Astrocyte (in vitro differentiated cells and primary cell): ENCODE data around the gene CPPED1. TPM values are rescaled to one million over a fixed set of nuclear protein-coding genes. Genes with fewer than 3 reads are reported as not detected.

Experiments
- DNase-seq: peaks from one replicate; pipeline ENCODE4 v3.0.0-alpha.2; 2010; ENCODE audit warnings: low read depth
- FAIRE-seq: peaks from 2 replicates; lab custom pipeline; 2011; peaks lifted over from hg19 to GRCh38; lab: Jason Lieb, UNC
- H2AFZ ChIP-seq: 2 replicates; pipeline ENCODE4 v1.6.0; 2012; ENCODE audit warnings: low read depth, low read length, inconsistent platforms
- H3K27ac ChIP-seq: 2 replicates; pipeline ENCODE4 v1.5.1; 2011; ENCODE audit warnings: low read depth, low read length, inconsistent platforms
- H3K27me3 ChIP-seq: 2 replicates; pipeline ENCODE4 v1.6.0; 2011; ENCODE audit warnings: low read length, inconsistent platforms; ENCODE audit not compliant: insufficient read depth
- H3K36me3 ChIP-seq: 2 replicates; pipeline ENCODE4 v1.5.1; 2011; ENCODE audit warnings: low read length, inconsistent platforms; ENCODE audit not compliant: insufficient read depth
- H3K4me1 ChIP-seq: 2 replicates; pipeline ENCODE4 v1.5.1; 2011; ENCODE audit warnings: low read length, inconsistent platforms; ENCODE audit not compliant: insufficient read depth
- H3K4me2 ChIP-seq: 2 replicates; pipeline ENCODE4 v1.6.0; 2012; ENCODE audit warnings: low read length, inconsistent platforms
- H3K4me3 ChIP-seq: 2 replicates; pipeline ENCODE4 v1.5.1; 2011; ENCODE audit warnings: low read depth, mild to moderate bottlenecking, low read length, inconsistent platforms; ENCODE audit not compliant: insufficient read depth
- H3K79me2 ChIP-seq: 2 replicates; pipeline ENCODE4 v1.6.0; 2012; ENCODE audit warnings: mild to moderate bottlenecking, low read length, inconsistent platforms; ENCODE audit not compliant: insufficient read depth
- H3K9ac ChIP-seq: 2 replicates; pipeline ENCODE4 v1.6.0; 2012; ENCODE audit warnings: mild to moderate bottlenecking, low read length, inconsistent platforms
- H3K9me3 ChIP-seq: 2 replicates; pipeline ENCODE4 v1.5.1; 2012; ENCODE audit warnings: low read depth, mild to moderate bottlenecking, low read length, inconsistent platforms; ENCODE audit not compliant: insufficient read depth
- H4K20me1 ChIP-seq: 2 replicates; pipeline ENCODE4 v1.6.0; 2012; ENCODE audit warnings: low read length, inconsistent platforms; ENCODE audit not compliant: insufficient read depth
- H3K27ac Mint-ChIP-seq: one replicate; pipeline ENCODE4 v1.8.0; 2021; ENCODE audit warnings: mild to moderate bottlenecking, mixed read lengths; ENCODE audit not compliant: unreplicated experiment
- H3K27me3 Mint-ChIP-seq: one replicate; pipeline ENCODE4 v1.8.0; 2021; ENCODE audit warnings: low read depth, mixed read lengths; ENCODE audit not compliant: unreplicated experiment
- H3K36me3 Mint-ChIP-seq: one replicate; pipeline ENCODE4 v1.8.0; 2021; ENCODE audit warnings: low read depth, mixed read lengths; ENCODE audit not compliant: unreplicated experiment
- H3K4me1 Mint-ChIP-seq: one replicate; pipeline ENCODE4 v1.8.0; 2021; ENCODE audit warnings: low read depth, mixed read lengths; ENCODE audit not compliant: unreplicated experiment
- H3K4me3 Mint-ChIP-seq: one replicate; pipeline ENCODE4 v1.8.0; 2021; ENCODE audit warnings: mild to moderate bottlenecking, moderate library complexity, mixed read lengths; ENCODE audit not compliant: unreplicated experiment
- H3K9me3 Mint-ChIP-seq: one replicate; pipeline ENCODE4 v1.8.0; 2021; ENCODE audit warnings: mild to moderate bottlenecking, mixed read lengths; ENCODE audit not compliant: unreplicated experiment
- CTCF ChIP-seq: IDR thresholded peaks from 2 replicates; pipeline ENCODE4 v1.5.1; 2011; ENCODE audit warnings: low read depth, mild to moderate bottlenecking, inconsistent platforms, low read length, moderate library complexity; ENCODE audit not compliant: insufficient read depth
- EZH2 ChIP-seq: IDR thresholded peaks from 2 replicates; pipeline ENCODE4 v1.6.1; 2012; ENCODE audit warnings: mild to moderate bottlenecking, low read length, inconsistent platforms; ENCODE audit not compliant: insufficient read depth
- total RNA-seq: library from RNA; stranded (reverse); gene quantifications from 2 replicates; pipeline ENCODE4 v1.2.1, GENCODE V29; 2021

Gene CPPED1
- total RNA-seq, 1 donor from 2014 or later: 28.5 TPM

DNA sequence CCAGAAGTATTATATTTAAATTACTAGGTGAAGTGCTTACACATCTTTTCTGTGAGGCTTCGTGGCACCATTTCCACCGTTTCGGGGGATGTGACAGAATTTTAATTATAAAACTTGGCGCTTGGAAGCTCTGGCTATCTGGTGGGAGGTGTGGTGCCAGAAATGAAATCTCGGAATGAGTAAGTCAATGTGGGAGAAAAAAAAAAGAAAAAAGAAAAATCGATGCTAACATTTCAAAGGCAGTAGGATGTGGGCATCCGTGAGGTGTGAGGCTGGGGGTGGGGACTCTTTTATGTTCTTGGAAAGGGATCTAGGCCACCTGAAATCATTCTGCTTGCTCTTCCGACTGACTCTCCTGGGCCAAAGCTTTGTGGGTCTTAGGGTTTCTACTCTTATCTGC, 21.9 kb downstream of the CPPED1 start:
- DNase-seq (no peak), FAIRE-seq (no peak)
- no peaks in the 10 kb centered on the region for H3K27me3 Mint-ChIP-seq
- Histone ChIP-seq H3K36me3 (peaks cover 4% of the 10 kb centered on the region), H3K4me2 (no peak overlapping the region), H2AFZ (no peak overlapping the region), H3K79me2 (no peaks in the 10 kb centered on the region), H3K9me3 (no peaks in the 10 kb centered on the region), H3K9ac (no peak overlapping the region), H4K20me1 (no peaks in the 10 kb centered on the region), H3K27me3 (no peaks in the 10 kb centered on the region), H3K4me3 (no peak overlapping the region), H3K4me1 (no peaks in the 10 kb centered on the region), H3K27ac (no peak overlapping the region)
- peaks cover 28% of the 10 kb centered on the region for H3K36me3 Mint-ChIP-seq
- peaks cover 6% of the 10 kb centered on the region for H3K9me3 Mint-ChIP-seq
- H3K4me3 Mint-ChIP-seq: no peak overlapping the region
- H3K4me1 Mint-ChIP-seq: no peaks in the 10 kb centered on the region
- no peak for TF ChIP-seq CTCF
- no peak for TF ChIP-seq EZH2
- H3K27ac Mint-ChIP-seq: no peak overlapping the region

GRCh38 chr16:12780467-12780866, 23.2 kb downstream of the CPPED1 start:
- no peaks in the 10 kb centered on the region for H3K9me3 ChIP-seq
- no peaks in the 10 kb centered on the region for H3K4me1 Mint-ChIP-seq
- FAIRE-seq: no peak

More at GRCh38 chr16:12780467-12780866, 23.2 kb downstream of the CPPED1 start:
- no peak overlapping the region for H3K4me3 ChIP-seq
- H3K27me3 Mint-ChIP-seq: no peaks in the 10 kb centered on the region
- H4K20me1 ChIP-seq: no peaks in the 10 kb centered on the region
- H3K79me2 ChIP-seq: no peaks in the 10 kb centered on the region
- H2AFZ ChIP-seq: no peak overlapping the region
- TF ChIP-seq CTCF: no peak
- TF ChIP-seq EZH2: no peak
- no peak overlapping the region for H3K4me2 ChIP-seq
- peaks cover 37% of the 10 kb centered on the region for H3K36me3 Mint-ChIP-seq
- H3K27me3 ChIP-seq: no peaks in the 10 kb centered on the region
- H3K9ac ChIP-seq: no peak overlapping the region
- no peak overlapping the region for H3K27ac ChIP-seq
- H3K4me1 ChIP-seq: no peaks in the 10 kb centered on the region
- no peak for DNase-seq
- peaks cover 10% of the 10 kb centered on the region for H3K9me3 Mint-ChIP-seq
- H3K36me3 ChIP-seq: peaks cover 4% of the 10 kb centered on the region
- H3K4me3 Mint-ChIP-seq: no peak overlapping the region
- no peak overlapping the region for H3K27ac Mint-ChIP-seq
